Lower leg skin (tissue), 3 donors: Measurements from ENCODE around the gene OR8D1.

ENCODE experiments used
- CTCF ChIP-seq, 3 donors: fragments of 450-650 bp; IDR thresholded peaks; one replicate each; pipeline ENCODE4 v1.5.1; 2016; ENCODE audit warnings: antibody characterized with exemption in 3 of 3, mild to moderate bottlenecking in 3 of 3, moderate library complexity in 2 of 3
- POLR2A ChIP-seq, 2 donors: fragments of 450-650 bp; IDR thresholded peaks; one replicate each; pipeline ENCODE4 v1.6.1; 2016 to 2017; ENCODE audit warnings: antibody characterized with exemption in 2 of 2, mild to moderate bottlenecking in 1 of 2, moderate library complexity in 1 of 2

- TF ChIP-seq POLR2A (IDR thresholded peaks at IDR 0.05) (no peak), CTCF (IDR thresholded peaks at IDR 0.05) (no peak)
Measured at GRCh38 chr11:124294687-124295086, 19.1 kb downstream of the OR8D1 start.
